Keratinocyte (primary cell): ENCODE data around the gene JAKMIP1.

ENCODE experiments used
- EZH2 ChIP-seq: IDR thresholded peaks from one replicate; pipeline ENCODE4 v1.6.1; 2012; ENCODE audit warnings: inconsistent platforms, mild to moderate bottlenecking, low read length, moderate library complexity
- TF ChIP-seq, protein P1 (sequence below), 3 experiments: IDR thresholded peaks in 1 of 3; conservative IDR thresholded peaks in 1 of 3; optimal IDR thresholded peaks in 1 of 3; 2 replicates in 2 of 3; 3 replicates in 1 of 3; pipeline versions ENCODE3 to v1.5.1; 2011; ENCODE audit warnings: low read length in 3 of 3, mild to moderate bottlenecking in 3 of 3, moderate library complexity in 2 of 3, control low read depth in 1 of 3, inconsistent platforms in 1 of 3; ENCODE audit not compliant: insufficient read depth in 2 of 3; ENCODE audit errors: extremely low read depth in 1 of 3

DNA sequence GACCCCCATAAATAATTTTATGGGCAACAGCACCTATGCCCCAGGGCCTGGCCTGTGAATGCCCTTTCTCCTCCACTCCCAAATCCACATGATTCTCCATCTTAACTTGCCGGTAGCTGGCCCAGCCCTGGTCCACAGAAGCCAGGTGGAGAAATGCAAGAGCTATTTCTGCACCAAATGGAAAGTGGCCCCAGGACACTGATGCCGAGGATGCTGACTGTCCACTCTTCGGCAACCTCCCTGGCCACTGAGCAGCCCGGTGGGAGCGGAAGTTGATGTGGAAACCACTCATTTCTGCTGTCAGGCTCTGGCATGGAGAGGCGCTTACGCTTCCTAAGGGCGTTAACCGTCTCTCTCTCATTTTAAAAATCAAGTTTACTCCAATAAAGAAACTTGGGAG, 58.8 kb downstream of the JAKMIP1 start:
- TF ChIP-seq, protein P1, sequence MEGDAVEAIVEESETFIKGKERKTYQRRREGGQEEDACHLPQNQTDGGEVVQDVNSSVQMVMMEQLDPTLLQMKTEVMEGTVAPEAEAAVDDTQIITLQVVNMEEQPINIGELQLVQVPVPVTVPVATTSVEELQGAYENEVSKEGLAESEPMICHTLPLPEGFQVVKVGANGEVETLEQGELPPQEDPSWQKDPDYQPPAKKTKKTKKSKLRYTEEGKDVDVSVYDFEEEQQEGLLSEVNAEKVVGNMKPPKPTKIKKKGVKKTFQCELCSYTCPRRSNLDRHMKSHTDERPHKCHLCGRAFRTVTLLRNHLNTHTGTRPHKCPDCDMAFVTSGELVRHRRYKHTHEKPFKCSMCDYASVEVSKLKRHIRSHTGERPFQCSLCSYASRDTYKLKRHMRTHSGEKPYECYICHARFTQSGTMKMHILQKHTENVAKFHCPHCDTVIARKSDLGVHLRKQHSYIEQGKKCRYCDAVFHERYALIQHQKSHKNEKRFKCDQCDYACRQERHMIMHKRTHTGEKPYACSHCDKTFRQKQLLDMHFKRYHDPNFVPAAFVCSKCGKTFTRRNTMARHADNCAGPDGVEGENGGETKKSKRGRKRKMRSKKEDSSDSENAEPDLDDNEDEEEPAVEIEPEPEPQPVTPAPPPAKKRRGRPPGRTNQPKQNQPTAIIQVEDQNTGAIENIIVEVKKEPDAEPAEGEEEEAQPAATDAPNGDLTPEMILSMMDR (optimal IDR thresholded peaks at IDR 0.05 in 1 of 3, IDR thresholded peaks at IDR 0.05 in 1 of 3, conservative IDR thresholded peaks at IDR 0.05 in 1 of 3; ENCODE audit: extremely low read depth in 1 of 3, insufficient read depth in 2 of 3, low read length in 3 of 3): no peak
- no peak for TF ChIP-seq EZH2
